Measurements from ENCODE around the gene PLAAT1.

The PLAAT1 gene

GRCh38 chr3:193240850-193241706 lies at the start of gene PLAAT1:
TSS of gene PLAAT1 (plus strand) at chr3:193241222. CDS start at chr3:193255651, 14,429 bp downstream.
- peak; percentile 88 for DNase-seq

DNA sequence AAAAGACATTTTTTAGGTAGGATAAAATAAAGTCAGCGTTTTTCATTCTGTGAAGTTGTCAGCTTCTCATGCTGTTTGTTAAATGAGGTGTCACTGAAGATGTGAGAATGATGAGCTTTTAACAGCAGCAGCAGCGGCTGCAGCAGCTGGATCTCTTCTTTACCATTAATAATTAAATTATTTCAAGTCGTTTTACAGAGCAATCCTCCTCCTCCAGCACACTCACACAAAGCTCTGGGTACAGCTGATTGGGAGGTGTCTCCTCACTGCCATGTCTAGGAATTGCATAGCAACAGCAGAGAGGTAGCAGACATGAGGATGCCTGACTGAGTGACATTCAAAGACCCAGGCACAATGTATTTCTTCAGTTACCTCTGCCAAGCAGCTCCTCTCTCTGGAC lies 46.7 kb upstream of the PLAAT1 start:
- no peak for DNase-seq

GRCh38 chr3:193196746-193197145 lies 44.3 kb upstream of the PLAAT1 start:
- no peak for DNase-seq

GRCh38 chr3:193207290-193208273 lies 33.4 kb upstream of the PLAAT1 start:
- no peak for DNase-seq

DNA sequence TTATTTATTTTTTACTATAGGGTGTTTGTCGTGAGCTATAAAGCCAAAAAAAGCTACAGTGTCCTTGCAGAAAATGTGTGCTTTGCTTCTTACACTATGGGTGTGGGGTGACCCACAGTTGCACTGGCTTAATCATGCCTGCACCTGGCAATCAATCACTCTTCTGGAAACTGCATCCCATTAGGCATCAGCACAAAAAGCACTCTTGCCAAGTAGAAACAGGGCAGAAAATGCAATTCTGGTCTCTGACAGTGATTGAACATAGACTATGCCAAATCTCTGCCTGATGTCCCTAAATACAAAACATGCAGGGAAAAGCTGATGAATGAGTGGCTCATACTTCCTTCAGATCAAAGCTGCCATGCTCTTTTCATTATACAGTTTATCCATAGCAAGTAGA lies 30.4 kb upstream of the PLAAT1 start:
- DNase-seq: no peak

DNA sequence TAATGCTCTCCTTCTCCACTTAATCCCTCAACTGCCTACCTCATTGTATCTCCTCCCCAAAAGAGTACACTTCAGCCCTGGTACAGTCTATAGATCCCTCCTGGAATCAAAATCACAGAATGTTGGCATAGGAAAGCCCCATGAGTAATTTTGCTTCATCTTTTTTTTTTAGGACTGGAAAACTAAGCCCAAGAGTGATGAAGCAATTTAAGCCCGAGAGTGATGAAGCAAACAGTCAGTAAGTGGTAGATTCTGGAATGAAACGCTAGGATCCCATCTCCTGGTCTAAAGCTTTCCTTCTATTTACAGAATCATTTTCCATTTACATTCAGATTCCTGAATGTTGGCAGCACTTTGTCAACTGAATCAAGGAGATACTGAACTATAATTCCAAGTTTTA lies 29.8 kb upstream of the PLAAT1 start:
- no peak for DNase-seq

GRCh38 chr3:193211984-193212383 lies 29.0 kb upstream of the PLAAT1 start:
- DNase-seq: no peak

GRCh38 chr3:193212844-193213243 lies 28.2 kb upstream of the PLAAT1 start:
- DNase-seq: no peak

GRCh38 chr3:193214445-193214844 lies 26.6 kb upstream of the PLAAT1 start:
- DNase-seq: no peak

GRCh38 chr3:193225302-193226125 lies 15.5 kb upstream of the PLAAT1 start:
- no peak for DNase-seq

DNA sequence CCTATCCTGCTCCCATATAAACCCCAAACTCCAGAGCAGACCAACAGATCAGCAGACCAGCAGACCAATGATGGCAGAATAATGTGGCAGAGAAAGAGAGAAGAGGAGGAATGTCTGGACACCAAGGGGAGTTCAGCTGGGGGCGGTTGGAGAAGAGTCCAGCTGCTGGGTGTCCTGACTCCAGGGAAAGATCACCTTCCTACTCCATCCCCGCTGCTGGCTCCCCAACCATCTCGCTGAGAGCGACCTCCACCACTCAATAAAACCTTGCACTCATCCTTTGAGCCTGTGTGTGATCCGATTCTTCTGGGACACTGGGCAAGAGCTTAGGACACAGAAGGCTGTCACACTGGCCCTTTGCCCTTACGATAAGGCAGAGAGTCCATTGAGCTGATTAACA lies 12.8 kb upstream of the PLAAT1 start:
- DNase-seq: no peak

DNA sequence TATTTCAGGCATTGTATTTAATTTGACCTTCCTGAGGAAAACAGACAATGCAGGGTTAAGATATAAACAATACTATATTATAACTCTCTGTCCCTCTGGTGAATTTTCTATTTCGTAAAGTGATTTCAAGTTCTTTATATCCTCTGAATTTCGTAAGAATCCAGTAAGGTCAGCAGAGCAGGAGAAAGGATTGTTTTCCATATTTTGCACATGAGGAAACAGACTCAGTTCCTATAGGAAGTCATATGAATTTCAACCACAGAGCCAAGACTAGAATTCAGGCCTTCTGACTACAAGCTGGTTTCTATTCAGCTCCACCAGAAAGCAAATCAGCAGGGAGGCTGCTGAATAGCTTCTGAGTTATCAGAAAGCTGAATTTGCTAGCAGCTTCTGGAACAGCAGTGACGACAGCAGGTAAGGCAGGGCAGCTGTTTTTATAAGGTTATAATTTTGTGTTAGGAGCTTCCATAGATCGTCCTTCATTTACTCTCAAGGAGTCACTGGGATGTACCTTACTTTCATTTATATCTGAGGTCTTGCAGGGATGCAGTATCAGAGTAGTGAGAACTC lies 11.1 kb upstream of the PLAAT1 start:
- DNase-seq: no peak

GRCh38 chr3:193230610-193231009 lies 10.4 kb upstream of the PLAAT1 start:
- no peak for DNase-seq

DNA sequence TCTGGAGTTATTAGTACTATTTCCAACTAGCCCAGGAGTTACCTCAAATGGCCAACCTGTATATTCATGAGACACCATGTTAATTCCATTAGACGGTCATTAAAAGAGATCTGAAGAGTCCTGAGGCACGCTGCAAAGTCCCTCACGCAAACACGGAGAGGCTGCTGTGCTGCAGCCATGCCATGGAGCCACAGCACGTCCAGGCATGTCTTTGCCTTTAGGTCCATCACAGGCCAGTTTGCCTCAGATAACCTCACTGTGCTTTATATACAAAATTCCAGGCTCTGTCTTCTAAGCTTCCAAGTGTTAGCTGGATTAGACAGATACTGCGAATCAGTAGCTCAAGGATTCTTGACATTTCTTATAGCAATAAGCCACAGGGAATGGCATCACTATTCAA lies 9.8 kb upstream of the PLAAT1 start:
- no peak for DNase-seq

- DNase-seq: no peak
These were observed 4.4 kb upstream of the PLAAT1 start for GRCh38 chr3:193236599-193236998.

DNA sequence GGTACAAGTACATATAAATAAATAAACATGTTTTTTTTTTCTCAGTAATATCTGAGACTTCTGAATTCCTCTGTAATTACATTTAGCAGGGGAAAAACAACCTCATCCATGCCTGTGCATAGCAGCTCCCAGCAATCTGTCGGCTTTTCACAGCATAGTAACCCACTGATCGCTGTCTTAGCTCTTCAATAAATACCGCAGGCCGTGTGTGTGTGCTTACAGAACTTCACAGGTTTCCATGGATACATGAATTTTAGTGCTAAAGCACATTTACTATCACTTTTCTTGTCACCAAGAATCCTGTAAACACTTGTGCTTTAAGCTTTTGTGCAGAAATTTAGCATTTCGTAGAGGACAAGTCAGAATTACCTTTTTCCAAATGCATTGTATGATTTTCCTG lies 4.0 kb upstream of the PLAAT1 start:
- no peak for DNase-seq

DNA sequence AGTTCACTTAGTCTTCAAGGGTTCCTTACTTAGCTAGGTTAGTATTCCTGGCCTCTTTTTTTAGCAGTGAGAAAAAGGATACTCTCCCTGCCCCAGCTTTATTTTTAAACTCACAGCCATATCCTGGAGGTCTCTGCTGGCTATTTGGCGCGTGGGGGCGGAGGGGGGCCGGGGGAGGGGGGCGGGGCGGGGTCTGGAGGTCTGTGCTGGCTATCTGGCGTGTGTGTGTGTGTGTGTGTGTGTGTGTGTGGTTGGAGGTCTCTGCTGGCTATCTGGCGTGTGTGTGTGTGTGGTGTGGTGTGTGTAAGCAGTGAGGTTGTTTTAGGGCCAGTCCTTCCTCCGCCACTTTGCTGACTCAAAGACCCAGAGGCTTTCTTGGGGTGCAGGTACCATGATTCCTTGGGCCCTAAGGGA lies 579 bp upstream of the PLAAT1 start:
- peak; percentile 51 for DNase-seq

DNA sequence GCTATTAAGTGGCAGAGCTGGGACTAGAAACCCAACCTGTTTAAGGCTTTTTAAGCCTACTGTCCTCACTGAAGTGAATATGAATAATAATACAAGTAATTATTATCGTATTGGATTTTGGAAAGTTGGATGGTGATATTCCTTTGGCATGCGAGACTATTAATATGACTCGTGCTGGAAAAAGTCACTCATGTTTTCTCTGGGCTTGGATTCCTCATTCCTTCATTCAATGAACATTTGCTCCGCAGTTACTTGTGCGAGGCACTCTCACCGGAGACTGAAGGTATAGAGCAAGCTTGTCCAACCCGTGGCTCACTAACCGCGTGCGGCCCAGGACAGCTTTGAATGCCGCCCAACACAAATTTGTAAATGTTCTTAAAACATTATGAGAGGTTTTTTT lies 694 bp downstream of the PLAAT1 start:
- DNase-seq: no peak

DNA sequence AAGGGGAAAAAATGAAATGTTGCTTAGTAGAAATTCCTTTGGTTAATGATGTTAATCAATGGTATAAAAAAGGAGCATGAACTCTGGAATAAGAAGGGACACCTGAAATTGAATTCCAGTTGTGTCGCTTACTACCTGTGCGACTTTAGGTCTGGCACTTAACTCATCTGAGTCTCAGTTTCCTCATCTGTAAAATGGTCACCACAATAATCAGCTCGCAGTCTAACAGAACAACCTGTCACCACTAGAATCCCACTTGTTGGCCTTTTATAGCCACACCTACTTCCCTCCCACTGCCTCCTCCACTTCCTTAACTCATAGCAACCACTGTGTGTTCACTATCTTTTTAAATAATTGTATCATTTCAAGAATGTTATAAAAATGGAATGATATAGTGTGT lies 2.5 kb downstream of the PLAAT1 start:
- DNase-seq: no peak

DNA sequence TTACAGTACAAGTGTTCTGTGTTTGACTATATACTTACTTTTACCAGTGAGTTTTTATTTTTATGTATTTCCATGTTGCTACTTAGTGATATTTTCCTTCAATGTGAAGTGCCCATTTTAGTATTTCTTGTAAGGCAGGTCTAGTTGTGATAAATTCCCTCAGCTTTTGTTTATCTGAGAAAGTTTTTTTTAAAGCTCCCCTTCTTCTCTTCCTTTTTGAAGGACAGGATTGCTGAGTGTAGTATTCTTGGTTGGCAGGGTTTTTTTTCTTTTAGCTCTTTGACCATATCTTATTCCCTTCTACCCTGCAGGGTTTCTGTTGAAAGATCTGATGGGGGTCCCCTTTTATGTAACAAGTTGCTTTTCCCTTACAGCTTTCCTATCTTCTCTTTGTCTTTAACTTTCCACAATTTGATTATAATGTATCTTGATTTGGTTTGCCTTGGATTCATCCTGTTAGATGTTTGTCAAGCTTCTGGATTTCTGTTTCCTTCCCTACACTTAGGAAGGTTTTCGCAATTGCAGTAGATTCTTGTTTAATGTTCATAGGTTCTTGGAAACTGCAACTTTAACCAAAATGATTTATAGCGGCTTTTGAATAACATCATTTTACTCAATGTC lies 7.9 kb downstream of the PLAAT1 start:
- DNase-seq: no peak

DNA sequence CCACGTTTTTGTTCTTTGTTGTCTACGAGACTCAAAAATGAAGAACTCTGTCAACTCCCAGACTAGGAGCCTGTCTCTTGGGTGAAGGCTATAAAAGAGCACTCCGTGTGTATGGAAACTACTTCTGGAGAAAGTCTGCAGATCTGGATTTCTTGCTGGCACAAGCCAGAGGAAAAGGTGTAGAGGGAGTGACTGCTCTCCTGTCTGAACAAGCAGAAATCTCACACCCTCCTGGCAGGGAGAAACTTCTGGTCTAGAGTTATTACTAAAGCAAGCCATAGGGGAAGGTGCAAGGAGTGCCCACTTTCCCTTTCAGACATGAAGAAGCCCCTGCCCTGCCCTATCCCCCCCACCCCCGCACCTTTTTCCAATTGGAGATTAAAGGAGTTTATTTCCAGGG lies 9.5 kb downstream of the PLAAT1 start:
- DNase-seq: no peak
